HCT116 (cell line): Measurements from ENCODE around the gene ADA. TPM values are rescaled to one million over a fixed set of nuclear protein-coding genes. Genes with fewer than 3 reads are reported as not detected.

ENCODE experiments used
- ATAC-seq: fragments of 200-7000 bp; cut with Tn5 transposase; 2 replicates; pipeline ENCODE4 v1.9.1; 2020; ENCODE audit warnings: mild to moderate bottlenecking, moderate library complexity
- BruUV-seq: library from RNA; stranded (reverse); fragments of 400-500 nt; replicated peaks from 2 replicates; lab custom pipeline; 2021; lab: Mats Ljungman, UMichigan
- CTCF ChIA-PET: fragments of 300-600 bp; sonication (Branson Sonifier 250); formaldehyde crosslinking; loops from one replicate; lab custom pipeline; 2021; ENCODE audit warnings: antibody characterized with exemption; lab: Charles Lee
- POLR2A ChIA-PET: fragments of 300-600, 350-600 bp; sonication (Branson Sonifier 250); formaldehyde crosslinking; loops from one replicate; lab custom pipeline; 2021; ENCODE audit warnings: antibody characterized with exemption; lab: Charles Lee
- RAD21 ChIA-PET, 2 experiments: fragments of 300-600 bp; sonication (Branson Sonifier 250); formaldehyde crosslinking; loops; one replicate each; lab custom pipeline; 2023; ENCODE audit warnings: low total read pairs in 2 of 2; ENCODE audit not compliant: uncharacterized antibody in 2 of 2, unreplicated experiment in 2 of 2, low non-redundant PET in 1 of 2; lab: Charles Lee
- DNase-seq: peaks from one replicate; pipeline ENCODE4 v3.0.0-alpha.2; 2010; ENCODE audit warnings: low read depth, low spot score
- H2AFZ ChIP-seq: fragments of 200-600 bp; shearing (Covaris generic), sonication (generic); 2 replicates; pipeline ENCODE4 v1.6.1; 2017; ENCODE audit warnings: low read depth, mixed run types, mixed read lengths, antibody characterized with exemption, low read length; ENCODE audit not compliant: poor library complexity, severe bottlenecking
- H3K27ac ChIP-seq: 2 replicates; pipeline ENCODE4 v1.5.1; 2012; ENCODE audit warnings: low read depth, low read length
- H3K27me3 ChIP-seq: fragments of 200-600 bp; sonication (generic); 2 replicates; pipeline ENCODE4 v1.6.1; 2016; ENCODE audit warnings: mixed run types, low read length, mixed read lengths; ENCODE audit not compliant: insufficient read depth
- H3K36me3 ChIP-seq, 2 experiments: fragments of 200-500 bp in 1 of 2; fragments of 200-600 bp in 1 of 2; sonication (Bioruptor generic) in 1 of 2; sonication (generic) in 1 of 2; 2 replicates each; pipeline versions ENCODE4 v1.5.1 to v1.6.1; 2014 to 2016; ENCODE audit warnings: low read length in 2 of 2, inconsistent platforms in 1 of 2, mixed read lengths in 1 of 2, mixed run types in 1 of 2; ENCODE audit not compliant: insufficient read depth in 2 of 2, control insufficient read depth in 1 of 2
- H3K4me1 ChIP-seq, 2 experiments: fragments of 200-600 bp in 1 of 2; sonication (generic) in 1 of 2; 2 replicates each; pipeline versions ENCODE4 v1.5.1 to v1.6.1; 2012 to 2017; ENCODE audit warnings: low read length in 2 of 2, inconsistent platforms in 1 of 2, mild to moderate bottlenecking in 1 of 2, mixed read lengths in 1 of 2, mixed run types in 1 of 2, moderate library complexity in 1 of 2; ENCODE audit not compliant: insufficient read depth in 2 of 2, control insufficient read depth in 1 of 2
- H3K4me2 ChIP-seq: fragments of 200-600 bp; sonication (generic); 2 replicates; pipeline ENCODE4 v1.6.1; 2017; ENCODE audit warnings: mixed run types, low read length, mixed read lengths
- H3K4me3 ChIP-seq, 2 experiments: fragments of 200-600 bp in 1 of 2; sonication (generic) in 1 of 2; replicated peaks in 1 of 2; 2 replicates each; pipeline ENCODE4 v1.5.1; 2011 to 2016; ENCODE audit warnings: low read length in 2 of 2, control low read depth in 1 of 2, low read depth in 1 of 2, mild to moderate bottlenecking in 1 of 2, mixed read lengths in 1 of 2, mixed run types in 1 of 2
- H3K79me2 ChIP-seq: fragments of 200-600 bp; sonication (generic); 2 replicates; pipeline ENCODE4 v1.6.1; 2017; ENCODE audit warnings: mild to moderate bottlenecking, mixed run types, low read length, moderate library complexity, mixed read lengths; ENCODE audit not compliant: insufficient read depth
- H3K9ac ChIP-seq: fragments of 200-600 bp; sonication (generic); 2 replicates; pipeline ENCODE4 v1.6.1; 2016; ENCODE audit warnings: low read length, mixed read lengths
- H3K9me2 ChIP-seq: fragments of 200-600 bp; sonication (generic), shearing (Covaris generic); 2 replicates; pipeline ENCODE4 v1.6.1; 2017; ENCODE audit warnings: mixed run types, mild to moderate bottlenecking, moderate library complexity; ENCODE audit not compliant: insufficient read depth
- H3K9me3 ChIP-seq, 2 experiments: fragments of 200-500 bp in 1 of 2; fragments of 200-600 bp in 1 of 2; sonication (Bioruptor generic) in 1 of 2; sonication (generic) in 1 of 2; 2 replicates each; pipeline ENCODE4 v1.6.1; 2014 to 2017; ENCODE audit warnings: low read length in 2 of 2, mixed read lengths in 2 of 2, inconsistent platforms in 1 of 2, low read depth in 1 of 2, mild to moderate bottlenecking in 1 of 2, mixed run types in 1 of 2, moderate library complexity in 1 of 2; ENCODE audit not compliant: control insufficient read depth in 1 of 2, insufficient read depth in 1 of 2
- H4K20me1 ChIP-seq: fragments of 200-600 bp; sonication (generic), shearing (Covaris generic); 2 replicates; pipeline ENCODE4 v1.6.1; 2017; ENCODE audit warnings: mixed run types, mild to moderate bottlenecking, moderate library complexity; ENCODE audit not compliant: insufficient read depth
- CBX3 ChIP-seq: IDR thresholded peaks from 2 replicates; pipeline ENCODE4 v1.6.1; 2012; ENCODE audit warnings: low read depth
- CTCF ChIP-seq, 3 experiments: fragments of 200-600 bp in 1 of 3; sonication (generic) in 1 of 3; IDR thresholded peaks in 2 of 3; conservative IDR thresholded peaks in 1 of 3; 2 replicates each; pipeline ENCODE4 v1.5.1; 2012 to 2017; ENCODE audit warnings: low read depth in 2 of 3, low read length in 2 of 3, antibody characterized with exemption in 1 of 3, borderline replicate concordance in 1 of 3, control low read depth in 1 of 3, mild to moderate bottlenecking in 1 of 3, mixed read lengths in 1 of 3, mixed run types in 1 of 3, moderate library complexity in 1 of 3; ENCODE audit not compliant: insufficient read depth in 1 of 3
- EGR1 ChIP-seq: IDR thresholded peaks from 2 replicates; pipeline ENCODE4 v1.6.1; 2012; ENCODE audit warnings: low read depth
- EZH2 ChIP-seq: fragments of 200-600 bp; sonication (generic); IDR thresholded peaks from 2 replicates; pipeline ENCODE4 v1.6.1; 2017; ENCODE audit warnings: antibody characterized with exemption, mixed run types
- RAD21 ChIP-seq: IDR thresholded peaks from 2 replicates; pipeline ENCODE4 v1.6.1; 2012; ENCODE audit warnings: low read depth, mild to moderate bottlenecking
- SIN3A ChIP-seq: IDR thresholded peaks from 2 replicates; pipeline ENCODE4 v1.6.1; 2012; ENCODE audit warnings: low read depth
- SP1 ChIP-seq: IDR thresholded peaks from 2 replicates; pipeline ENCODE4 v1.6.1; 2012; ENCODE audit warnings: low read depth
- YY1 ChIP-seq: IDR thresholded peaks from 2 replicates; pipeline ENCODE4 v1.6.1; 2011; ENCODE audit warnings: low read length, low read depth, moderate library complexity, mild to moderate bottlenecking; ENCODE audit not compliant: insufficient replicate concordance; ENCODE audit errors: extremely low read depth
- ZNF274 ChIP-seq: fragments of 200-500 bp; sonication (Bioruptor generic); IDR thresholded peaks from 2 replicates; pipeline ENCODE4 v1.6.1; 2014; ENCODE audit warnings: mild to moderate bottlenecking, low read depth, low read length, inconsistent platforms
- intact Hi-C: fragments of 100-400 bp; cut with micrococcal nuclease; formaldehyde crosslinking; loops from 2 replicates; pipeline ENCODE4 v1.10.0; 2022
- total RNA-seq: library from RNA; stranded (reverse); gene quantifications from one replicate; pipeline ENCODE4 v1.2.1, GENCODE V29; 2021; ENCODE audit not compliant: unreplicated experiment

The ADA gene
- total RNA-seq, 1 experiment from 2014 or later: 25.9 TPM

GRCh38 chr20:44637522-44638372 is 13.8 kb downstream of the ADA start (continued):
- no peak for TF ChIP-seq CTCF (IDR thresholded peaks at IDR 0.05 in 2 of 3, conservative IDR thresholded peaks at IDR 0.05 in 1 of 3; ENCODE audit: borderline replicate concordance in 1 of 3, insufficient read depth in 1 of 3, low read depth in 2 of 3, low read length in 2 of 3)
- no peak for TF ChIP-seq YY1
- TF ChIP-seq EGR1: no peak
- TF ChIP-seq RAD21: no peak
- TF ChIP-seq SIN3A: no peak
- no peak for TF ChIP-seq EZH2
- no peak for TF ChIP-seq ZNF274

DNA sequence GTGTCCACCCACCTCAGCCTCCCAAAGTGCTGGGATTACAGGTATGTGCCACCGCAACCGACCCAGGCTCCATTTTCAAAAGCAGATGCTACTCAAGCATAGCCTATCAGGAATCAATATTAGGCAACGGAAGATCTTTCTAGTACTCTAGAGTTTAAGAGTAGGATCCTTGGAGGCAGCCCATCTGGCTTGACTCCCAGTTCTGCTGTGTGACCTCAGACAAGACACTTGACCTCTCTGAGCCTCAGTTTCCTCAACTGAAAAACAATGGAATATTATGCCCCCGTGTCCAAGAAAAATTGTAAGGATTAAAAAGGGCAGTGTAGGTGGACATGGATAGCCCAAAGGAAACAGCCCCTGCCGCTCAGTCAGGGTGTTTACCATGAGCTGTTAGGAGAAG is 14.5 kb downstream of the ADA start:
- no peaks in the 10 kb centered on the region for H3K79me2 ChIP-seq
- H4K20me1 ChIP-seq: no peaks in the 10 kb centered on the region
- ChIA-PET RAD21 (no interaction called here), POLR2A (no interaction called here), CTCF (no interaction called here)
- DNase-seq (no peak), ATAC-seq (no peak)
- peaks cover 0 to 2% of the 10 kb centered on the region in 2 experiments; a peak in 1 of 4 replicates for H3K4me1 ChIP-seq
- no TSS peak for BruUV-seq
- H3K9ac ChIP-seq: no peak overlapping the region
- H3K4me2 ChIP-seq: no peak overlapping the region
- no peak overlapping the region for H3K27ac ChIP-seq
- intact Hi-C loops: no loop called here
- H3K4me3 ChIP-seq: no peak overlapping the region
- no peaks in the 10 kb centered on the region for H3K9me2 ChIP-seq
- H3K36me3 ChIP-seq: peaks cover 0 to 5% of the 10 kb centered on the region in 2 experiments; a peak in 2 of 4 replicates
- H3K9me3 ChIP-seq: no peaks in the 10 kb centered on the region
- no peaks in the 10 kb centered on the region for H3K27me3 ChIP-seq
- no peak for TF ChIP-seq CBX3
- no peak for TF ChIP-seq SP1
- no peak for TF ChIP-seq YY1
- H2AFZ ChIP-seq: no peak overlapping the region
